HG02759 (cell line): ENCODE measurements around the gene INHBE.
"Not testable (repeated sequence)": the region's sequence is repeated elsewhere in the genome, so short reads cannot be mapped to it uniquely, and the experiment has no call there.

Source experiments
- ATAC-seq: cut with Tn5 transposase; IDR thresholded peaks from one replicate; pipeline ENCODE4 v1.9.1; 2021; ENCODE audit warnings: mild to moderate bottlenecking, moderate library complexity; ENCODE audit not compliant: unreplicated experiment

INHBE gene, protein sequence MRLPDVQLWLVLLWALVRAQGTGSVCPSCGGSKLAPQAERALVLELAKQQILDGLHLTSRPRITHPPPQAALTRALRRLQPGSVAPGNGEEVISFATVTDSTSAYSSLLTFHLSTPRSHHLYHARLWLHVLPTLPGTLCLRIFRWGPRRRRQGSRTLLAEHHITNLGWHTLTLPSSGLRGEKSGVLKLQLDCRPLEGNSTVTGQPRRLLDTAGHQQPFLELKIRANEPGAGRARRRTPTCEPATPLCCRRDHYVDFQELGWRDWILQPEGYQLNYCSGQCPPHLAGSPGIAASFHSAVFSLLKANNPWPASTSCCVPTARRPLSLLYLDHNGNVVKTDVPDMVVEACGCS

DNA sequence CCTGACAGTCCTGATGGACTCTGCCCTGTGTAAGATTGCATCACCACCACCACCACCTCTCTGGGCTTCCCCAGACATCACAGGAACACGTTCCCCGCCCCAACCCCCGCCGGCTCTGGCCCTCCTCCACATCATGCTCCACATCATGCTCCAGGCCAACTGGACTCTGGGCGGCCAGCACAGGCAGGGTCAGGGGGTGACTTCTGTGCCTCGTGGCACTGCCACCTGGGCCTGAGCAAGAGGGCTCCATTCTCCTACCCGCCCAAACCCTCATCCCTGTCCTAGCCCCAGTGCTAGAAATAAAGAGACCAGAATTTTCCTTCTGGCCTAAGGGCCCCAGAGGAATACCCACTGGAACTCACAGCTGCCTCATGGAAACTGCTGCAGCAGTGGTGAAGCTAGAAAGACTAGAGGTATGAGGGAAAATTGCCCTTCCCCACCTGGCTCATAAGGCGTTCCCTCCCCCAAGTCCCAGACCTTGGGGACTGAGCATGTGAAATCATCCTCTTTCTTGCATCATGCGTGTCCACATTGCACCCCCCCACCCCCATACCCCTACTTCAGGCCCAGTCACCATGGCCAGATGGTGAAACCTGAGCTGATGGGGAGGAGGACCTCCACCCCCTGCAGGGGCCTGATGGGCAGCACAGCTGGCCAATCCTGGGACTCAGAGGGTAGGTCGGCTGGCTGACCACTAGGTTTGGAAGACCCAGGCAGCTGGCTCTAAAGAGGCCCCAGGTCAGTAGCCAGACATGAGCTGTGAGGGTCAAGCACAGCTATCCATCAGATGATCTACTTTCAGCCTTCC lies at the start of gene INHBE:
Gene INHBE (plus strand): TSS at position 742 of the 808 bp plus-strand sequence. CDS start 230 bp downstream, outside the sequence.
- ATAC-seq, result no peak

DNA sequence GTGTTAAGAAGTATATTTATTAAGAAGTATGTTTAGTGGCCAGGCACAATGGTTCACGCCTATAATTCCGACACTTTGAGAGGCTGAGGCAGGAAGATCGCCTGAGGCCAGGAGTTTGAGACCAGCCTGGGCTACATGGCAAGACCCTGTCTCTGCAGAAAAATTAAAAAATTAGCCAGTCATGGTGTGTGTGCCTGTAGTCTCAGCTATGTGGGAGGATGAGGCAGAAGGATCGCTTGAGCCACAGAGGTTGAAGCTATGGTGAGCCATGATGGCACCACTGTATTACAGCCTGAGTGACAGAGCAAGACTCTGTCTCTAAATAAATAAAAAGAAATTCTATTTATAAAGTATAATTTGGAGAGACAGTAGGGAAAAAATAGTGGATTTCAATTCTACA lies 44.6 kb upstream of the INHBE start:
- ATAC-seq, result no peak

DNA sequence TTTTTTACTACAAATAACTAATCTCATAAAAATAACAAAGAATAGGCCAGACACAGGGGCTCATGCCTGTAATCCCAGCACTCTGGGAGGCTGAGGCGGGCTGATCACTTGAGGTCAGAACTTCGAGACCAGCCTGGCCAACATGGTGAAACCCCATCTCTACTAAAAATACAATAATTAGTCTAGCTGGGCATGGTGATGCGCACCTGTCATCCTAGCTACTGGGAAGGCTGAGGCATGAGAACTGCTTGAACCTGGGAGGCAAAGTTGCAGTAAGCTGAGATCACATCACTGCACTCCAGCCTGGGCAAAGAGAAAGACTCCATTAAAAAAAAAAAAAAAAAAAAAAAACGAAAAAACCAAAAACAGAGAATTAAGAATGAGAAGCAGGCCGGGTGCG lies 40.9 kb upstream of the INHBE start:
- not testable (repeated sequence) for ATAC-seq

DNA sequence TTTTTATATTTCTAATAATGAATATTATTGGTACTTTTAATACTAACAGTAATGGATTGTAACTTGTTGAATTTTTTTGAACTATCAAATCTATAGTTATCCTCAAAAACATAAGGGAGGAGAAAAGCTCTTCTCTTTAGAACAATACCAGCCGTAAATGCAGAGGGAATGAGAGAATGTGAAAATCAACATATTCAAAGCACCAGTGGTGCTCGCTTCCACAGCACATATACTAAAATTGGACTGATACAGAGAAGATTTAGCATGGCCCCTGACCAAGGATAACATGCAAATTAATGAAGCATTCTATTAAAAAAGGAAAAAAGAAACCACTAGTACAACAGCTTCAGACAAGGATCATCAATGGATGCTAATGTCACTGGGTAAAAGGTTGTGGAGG lies 40.0 kb upstream of the INHBE start:
- ATAC-seq, result no peak

DNA sequence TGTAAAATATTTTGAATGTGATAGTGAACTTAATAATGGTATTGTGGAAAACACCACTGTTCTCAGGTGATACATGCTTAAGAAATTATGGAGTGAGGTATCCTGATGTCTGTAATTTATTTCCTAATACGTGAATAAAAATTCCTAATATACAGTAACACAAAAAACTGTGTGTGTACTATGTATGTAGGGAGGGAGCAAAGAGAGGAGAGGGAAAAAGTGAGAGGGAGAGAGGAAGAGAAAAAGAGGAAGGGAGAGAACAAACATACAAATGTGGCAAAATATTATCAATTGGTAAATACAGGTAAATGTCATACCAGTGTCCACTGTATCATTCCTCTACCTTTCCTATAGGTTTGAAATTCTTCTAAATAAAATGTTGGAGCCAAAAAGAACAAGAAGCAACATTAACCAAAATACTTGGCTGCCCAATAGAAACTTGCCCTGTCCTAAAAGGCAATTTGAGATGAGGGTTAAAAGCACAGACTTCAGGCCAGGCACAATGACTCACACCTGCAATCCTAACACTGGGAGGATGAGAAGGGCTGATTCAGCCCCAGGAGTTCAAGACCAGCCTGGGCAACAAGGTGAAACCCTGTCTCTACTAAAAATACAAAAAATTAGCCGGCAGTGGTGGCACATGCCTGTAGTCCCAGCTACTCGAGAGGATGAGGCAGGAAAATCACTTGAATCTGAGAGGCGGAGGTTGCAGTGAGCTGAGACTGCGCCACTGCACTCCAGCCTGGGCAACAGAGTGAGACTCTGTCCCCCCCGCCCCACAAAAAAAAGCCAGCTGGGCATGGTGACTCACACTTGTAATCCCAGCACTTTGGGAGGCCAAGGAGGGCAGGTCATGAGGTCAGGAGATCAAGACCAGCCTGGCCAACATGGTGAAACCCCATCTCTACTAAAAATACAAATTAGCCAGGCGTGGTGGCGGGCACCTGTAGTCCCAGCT lies 38.8 kb upstream of the INHBE start:
- no peak for ATAC-seq

DNA sequence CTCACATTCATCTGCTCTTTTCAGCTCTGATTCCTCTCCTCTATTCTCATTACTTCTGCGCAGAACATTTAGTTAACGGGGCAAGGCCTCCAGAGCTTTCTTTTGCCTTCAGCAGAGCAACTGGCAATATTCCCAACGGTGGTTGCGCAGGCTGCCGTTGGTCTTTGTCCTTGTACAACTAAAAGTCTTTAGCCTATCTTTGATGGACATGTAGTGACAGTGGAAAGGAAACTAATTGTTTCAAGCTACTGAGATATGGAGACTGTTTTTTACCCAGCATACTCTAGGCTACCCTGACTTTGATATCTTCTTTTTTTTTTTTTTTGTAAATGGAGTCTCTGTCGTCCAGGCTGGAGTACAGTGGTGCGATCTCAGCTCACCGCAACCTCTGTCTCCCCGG lies 36.9 kb upstream of the INHBE start:
- ATAC-seq, result no peak

DNA sequence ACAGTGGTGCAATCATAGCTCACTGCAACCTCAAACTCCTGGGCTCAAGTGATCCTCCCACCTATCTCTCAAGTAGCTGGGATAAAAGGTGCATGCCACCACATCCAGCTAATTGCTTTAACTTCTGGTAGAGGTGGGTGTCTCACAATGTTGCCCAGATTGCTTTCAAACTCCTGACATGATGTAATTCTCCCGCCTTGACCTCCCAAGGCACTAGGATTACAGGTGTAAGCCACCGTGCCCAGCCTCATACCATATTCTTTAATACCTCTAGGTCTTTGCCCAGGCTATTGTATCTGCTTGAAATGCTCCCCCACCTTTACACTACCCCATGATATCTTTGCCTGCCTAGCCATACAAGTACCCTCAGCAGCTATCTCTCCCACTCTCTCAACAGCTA lies 35.6 kb upstream of the INHBE start:
- ATAC-seq, result no peak

DNA sequence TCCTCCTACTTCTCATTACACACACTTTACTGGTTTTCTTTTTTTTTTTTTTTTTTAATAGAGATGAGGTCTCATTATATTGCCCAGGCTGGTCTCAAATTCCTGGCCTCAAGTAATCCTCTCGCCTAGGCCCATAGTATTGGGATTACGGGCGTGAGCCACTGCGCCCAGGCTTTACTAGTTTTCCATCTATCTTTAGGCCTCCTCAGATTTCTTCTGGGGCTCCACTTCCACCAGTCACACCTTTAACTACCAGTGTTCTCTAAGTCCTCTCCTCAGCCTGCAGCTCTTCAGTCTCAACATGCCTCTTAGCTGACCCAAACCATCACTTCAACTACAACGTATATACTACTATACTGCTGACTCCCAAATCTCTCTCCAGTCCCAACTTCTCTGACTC lies 34.6 kb upstream of the INHBE start:
- no peak for ATAC-seq

DNA sequence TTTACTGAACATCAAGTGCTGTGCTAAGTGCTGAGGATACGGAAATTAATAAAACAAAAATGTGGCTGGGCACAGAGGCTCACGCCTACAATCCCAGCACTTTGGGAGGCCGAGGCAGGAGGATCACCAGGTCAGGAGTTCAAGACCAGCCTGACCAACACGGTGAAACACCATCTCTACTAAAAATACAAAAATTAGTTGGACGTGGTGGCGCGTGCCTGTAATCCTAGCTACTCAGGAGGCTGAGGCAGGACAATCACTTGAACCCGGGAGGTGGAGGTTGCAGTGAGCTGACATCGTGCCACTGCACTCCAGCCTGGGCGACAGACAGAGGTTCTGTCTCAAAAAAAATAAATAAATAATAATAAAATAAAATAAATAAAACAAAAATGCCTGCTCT lies 28.2 kb upstream of the INHBE start:
- ATAC-seq, result not testable (repeated sequence)

DNA sequence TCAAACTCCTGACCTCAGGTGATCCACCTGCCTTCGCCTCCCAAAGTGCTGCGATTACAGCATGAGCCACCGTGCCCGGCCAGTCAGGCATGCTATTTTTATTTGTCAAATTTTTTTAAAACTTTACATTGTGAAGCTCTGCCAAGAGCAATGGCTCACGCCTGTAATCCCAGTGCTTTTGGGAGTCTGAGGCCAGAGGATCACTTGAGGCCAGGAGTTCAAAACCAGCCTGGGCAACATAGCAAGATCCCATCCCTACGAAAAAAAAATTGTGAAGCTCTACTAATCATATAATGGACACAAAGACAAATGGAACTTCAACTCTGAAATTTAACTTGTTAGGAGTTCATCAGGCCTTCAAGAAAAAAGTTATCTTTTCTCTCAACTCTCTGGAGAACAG lies 26.1 kb upstream of the INHBE start:
- ATAC-seq, result no peak

DNA sequence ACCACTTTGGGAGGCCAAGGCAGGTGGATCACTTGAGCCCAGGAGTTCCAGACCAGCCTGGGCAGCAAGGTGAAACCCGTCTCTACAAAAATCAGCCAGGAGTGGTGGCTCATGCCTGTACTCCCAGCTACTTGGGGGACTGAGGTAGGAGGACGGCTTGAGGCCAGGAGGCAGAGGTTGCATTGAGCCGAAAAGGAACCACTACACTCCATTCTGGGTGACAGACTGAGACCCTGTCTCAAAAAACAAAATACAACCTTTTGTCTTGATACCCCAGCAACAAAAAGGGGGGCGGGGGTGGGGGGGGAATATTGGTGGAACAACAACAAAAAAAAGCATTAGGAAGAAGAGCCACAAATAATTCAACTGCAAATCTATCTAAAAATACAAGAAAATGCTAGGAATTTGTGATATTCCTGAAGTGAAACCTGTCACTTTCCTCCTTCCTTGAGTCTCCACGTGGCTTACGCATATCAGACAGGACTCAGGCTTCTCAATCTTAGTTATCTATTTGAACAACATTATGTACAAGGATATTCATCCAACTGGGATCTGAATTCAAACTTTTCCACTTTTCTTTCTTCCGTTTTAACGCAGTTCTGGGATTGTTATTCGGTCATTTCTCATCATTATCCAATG lies 25.5 kb upstream of the INHBE start:
- no peak for ATAC-seq

DNA sequence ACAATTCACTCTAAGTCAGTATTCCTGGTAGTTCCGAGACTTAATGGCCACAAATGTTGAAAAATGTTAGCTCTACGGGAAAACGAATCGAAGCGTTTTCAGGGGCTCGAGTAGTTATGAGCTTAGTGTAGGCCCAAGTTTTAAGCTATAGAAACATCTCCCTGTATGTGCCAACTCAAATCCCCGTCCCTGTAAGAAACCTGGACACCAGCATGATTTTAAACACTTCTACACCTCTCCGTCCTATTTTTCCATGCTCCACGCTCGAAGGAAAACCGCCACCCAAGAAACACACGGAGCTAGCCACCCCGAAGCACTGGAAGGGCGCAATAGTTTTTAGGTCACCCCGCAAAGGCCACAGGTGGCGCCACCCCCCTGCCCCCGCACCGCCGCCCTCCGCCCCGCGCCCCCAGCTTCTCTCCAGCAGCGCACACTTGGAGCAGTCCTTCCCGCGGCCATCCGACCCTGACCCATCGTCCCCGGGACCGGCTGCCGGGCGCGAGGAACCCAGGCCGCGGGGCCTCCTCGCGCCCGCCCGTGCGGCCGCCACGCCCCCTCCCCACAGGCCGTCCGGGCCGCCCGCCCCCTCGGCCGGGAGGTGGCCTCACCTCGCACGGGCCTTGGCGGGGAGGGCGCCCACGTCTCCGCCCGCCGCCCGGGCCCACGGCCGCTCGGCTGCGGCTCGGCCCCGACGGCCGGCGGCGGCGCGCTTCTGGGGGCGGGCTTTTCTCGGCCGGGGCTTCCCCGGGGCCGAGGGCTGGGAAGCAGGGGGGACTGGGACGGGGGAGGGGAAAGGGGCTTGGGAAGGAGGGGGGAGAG lies 24.8 kb upstream of the INHBE start:
- peak; percentile 73 for ATAC-seq

DNA sequence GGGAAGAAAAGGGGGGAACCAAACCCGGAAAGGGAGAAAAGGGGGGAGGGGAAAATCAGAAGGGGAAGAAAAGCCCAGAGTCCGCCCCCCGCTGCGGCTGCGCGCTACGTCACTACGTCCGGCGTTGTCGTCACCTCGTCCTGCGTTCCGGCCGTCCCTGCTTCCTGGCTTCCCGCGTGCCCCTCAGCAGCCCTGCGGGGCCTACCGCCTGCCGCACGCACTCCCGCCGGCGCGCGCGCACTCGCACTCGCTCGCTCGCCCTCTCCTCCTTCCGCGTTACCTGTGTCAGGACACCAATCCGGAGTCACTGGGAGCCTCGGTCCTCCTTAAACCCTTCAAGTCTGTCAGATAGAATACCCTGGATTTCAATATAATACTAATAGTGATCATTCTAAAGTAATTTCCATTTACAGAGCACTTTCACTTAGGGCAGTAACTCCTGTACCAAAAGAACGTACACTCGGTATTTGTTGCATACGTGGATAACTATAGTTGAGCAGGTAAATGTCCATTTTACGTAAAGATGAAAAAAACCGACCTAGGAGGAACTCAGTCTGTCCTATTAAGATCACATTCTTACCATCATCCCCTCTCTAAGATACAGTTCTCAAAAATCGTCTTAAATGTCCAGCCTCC lies 24.1 kb upstream of the INHBE start, which contains the start of gene R3HDM2:
Gene R3HDM2 (minus strand): TSS at position 113 of the 636 bp plus-strand sequence. CDS start 120,615 bp downstream, outside the sequence.
- ATAC-seq, result peak; percentile 95

DNA sequence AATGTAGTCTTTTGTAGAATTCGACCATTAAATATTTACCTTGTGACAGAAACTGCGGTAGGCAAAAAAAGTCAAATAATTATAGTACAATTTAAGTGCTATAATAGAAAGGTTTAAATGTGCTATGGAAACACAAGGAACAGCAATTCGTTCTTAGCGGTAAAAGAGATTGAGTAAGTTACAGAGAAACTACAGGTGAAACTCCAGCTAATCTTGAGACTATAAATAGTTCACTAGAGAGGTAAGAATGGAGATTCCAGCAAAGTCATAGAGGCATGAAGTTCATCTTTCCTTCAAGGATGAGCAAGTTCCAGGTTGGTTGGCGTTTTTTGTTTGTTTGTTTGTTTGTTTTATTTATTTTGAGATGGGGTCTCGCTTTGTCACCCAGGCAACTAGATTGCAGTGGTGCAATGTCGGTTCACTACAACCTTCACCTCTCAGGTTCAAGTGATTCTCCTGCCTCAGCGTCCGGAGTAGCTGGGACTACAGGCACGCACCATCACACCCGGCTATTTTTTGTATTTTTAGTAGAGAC lies 23.4 kb upstream of the INHBE start:
- no peak for ATAC-seq

DNA sequence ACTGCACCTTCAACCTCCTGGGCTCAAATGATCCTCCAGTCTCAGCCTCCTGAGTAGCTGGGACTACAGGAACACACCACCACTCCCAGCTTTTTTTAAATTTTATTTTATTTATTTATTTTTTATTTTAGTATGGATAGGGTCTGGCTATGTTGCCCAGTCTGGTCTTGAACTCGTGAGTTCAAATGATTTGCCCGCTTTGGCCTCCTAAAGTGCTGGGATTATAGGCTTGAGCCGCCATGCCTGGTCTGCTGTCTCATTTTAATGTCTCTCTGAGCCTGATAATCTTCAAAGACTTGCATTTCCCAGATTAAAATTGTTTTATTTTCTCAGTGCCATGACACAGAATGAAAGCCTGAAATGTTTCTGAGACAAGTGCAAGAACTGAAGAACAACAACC lies 21.7 kb upstream of the INHBE start:
- ATAC-seq, result no peak

DNA sequence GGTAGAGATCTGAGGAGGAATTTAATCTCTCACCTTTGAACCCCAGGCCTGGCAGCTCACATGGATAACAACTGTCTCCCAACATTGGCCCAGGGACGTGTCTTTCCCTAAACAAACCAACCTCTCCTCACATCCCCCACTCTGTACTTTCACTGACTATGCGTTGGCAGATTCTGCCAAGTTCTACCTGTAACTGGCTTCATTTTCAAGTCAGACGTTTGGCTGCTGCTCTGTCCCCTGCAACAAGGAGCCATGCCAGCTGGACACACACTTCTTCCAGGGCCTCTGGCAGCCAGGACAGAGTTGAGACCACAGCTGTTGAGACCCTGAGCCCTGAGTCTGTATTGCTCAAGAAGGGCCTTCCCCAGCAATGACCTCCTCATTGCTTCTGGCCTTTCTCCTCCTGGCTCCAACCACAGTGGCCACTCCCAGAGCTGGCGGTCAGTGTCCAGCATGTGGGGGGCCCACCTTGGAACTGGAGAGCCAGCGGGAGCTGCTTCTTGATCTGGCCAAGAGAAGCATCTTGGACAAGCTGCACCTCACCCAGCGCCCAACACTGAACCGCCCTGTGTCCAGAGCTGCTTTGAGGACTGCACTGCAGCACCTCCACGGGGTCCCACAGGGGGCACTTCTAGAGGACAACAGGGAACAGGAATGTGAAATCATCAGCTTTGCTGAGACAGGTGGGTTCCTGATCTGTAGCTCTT lies 20.4 kb upstream of the INHBE start, which contains the start of gene INHBC:
Gene INHBC (plus strand): TSS at position 268 of the 707 bp plus-strand sequence. CDS start 103 bp downstream, at position 371.
- no peak for ATAC-seq

DNA sequence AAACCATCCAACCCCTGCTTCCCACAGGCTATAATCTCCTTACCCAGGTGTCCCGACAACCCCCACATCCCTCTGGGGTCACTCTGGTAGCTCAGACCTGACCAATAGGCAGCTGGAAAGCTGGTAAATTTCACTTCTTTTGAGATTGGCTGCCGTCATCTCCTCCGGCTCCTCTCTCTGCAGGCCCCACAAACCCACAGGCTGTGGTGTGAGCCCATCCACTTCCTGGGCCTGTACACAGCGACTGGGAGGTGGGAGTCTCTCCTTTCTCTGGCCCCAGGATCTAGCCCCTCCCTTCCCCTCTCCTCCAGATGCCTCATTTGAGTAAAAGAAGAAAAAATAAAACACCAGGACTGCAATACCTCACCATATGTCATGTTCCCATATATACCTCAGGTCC lies 19.8 kb upstream of the INHBE start:
- ATAC-seq, result no peak

DNA sequence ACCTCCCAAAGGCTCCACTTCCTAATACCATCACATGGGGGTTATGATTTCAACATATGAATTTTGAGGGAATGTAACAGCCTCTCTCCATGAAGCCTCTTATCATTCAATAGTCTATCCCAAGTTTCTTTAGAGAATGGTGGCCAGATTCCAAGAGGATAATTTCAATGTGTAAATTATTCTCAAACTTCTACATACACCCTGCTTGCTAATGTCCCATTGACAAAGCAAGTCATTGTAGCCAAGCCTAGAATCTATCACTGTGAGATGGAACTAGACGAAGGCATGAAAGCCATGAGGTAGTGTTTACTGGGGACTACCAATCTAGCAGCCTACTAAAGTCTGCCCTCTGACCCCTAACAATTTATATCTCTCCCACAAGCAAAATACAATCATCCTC lies 16.7 kb upstream of the INHBE start:
- no peak for ATAC-seq
